K562 (cell line): Measurements from ENCODE around the gene IKZF3. TPM values are rescaled to one million over a fixed set of nuclear protein-coding genes. Genes with fewer than 3 reads are reported as not detected.

ENCODE experiments used
- CREB1 ChIP-seq, 2 experiments: sonication (generic) in 1 of 2; formaldehyde crosslinking in 1 of 2; IDR thresholded peaks; 2 replicates each; pipeline versions ENCODE4 v1.6.1 to v1.8.0; 2012 to 2022; ENCODE audit warnings: inconsistent platforms in 1 of 2, mild to moderate bottlenecking in 1 of 2, missing genetic modification reagents in 1 of 2, moderate library complexity in 1 of 2
- DACH1 ChIP-seq: fragments of 450-650 bp; IDR thresholded peaks from 2 replicates; pipeline ENCODE4 v1.6.1; 2018; ENCODE audit not compliant: partially characterized antibody
- ELF2 ChIP-seq: fragments of 250-450 bp; sonication (Bioruptor Pico); IDR thresholded peaks from 2 replicates; pipeline ENCODE4 v1.5.0; 2021; ENCODE audit warnings: mild to moderate bottlenecking
- FIP1L1 ChIP-seq: fragments of 200-400 bp; formaldehyde crosslinking; IDR thresholded peaks from 2 replicates; pipeline ENCODE4 v1.6.1; 2018; ENCODE audit warnings: mild to moderate bottlenecking, low read depth, low read length; ENCODE audit not compliant: poor library complexity, severe bottlenecking
- FOXK1 ChIP-seq: sonication (generic); formaldehyde crosslinking; IDR thresholded peaks from 2 replicates; pipeline ENCODE4 v1.8.0; 2022; ENCODE audit warnings: missing genetic modification reagents, mild to moderate bottlenecking, borderline replicate concordance
- HNRNPH1 ChIP-seq: fragments of 200-400 bp; formaldehyde crosslinking; optimal IDR thresholded peaks from 2 replicates; pipeline ENCODE3; 2017; ENCODE audit warnings: low read depth, mild to moderate bottlenecking, low read length, moderate library complexity
- KAT2B ChIP-seq: IDR thresholded peaks from one replicate; pipeline ENCODE4 v1.6.1; 2012; ENCODE audit warnings: low read depth, mild to moderate bottlenecking, control low read depth, inconsistent platforms, low read length, moderate library complexity
- KDM5B ChIP-seq: fragments of 200-600 bp; sonication (generic); IDR thresholded peaks from 2 replicates; pipeline ENCODE4 v1.6.1; 2012; ENCODE audit warnings: low read depth, mild to moderate bottlenecking, moderate library complexity, low read length, control low read depth, inconsistent platforms; ENCODE audit not compliant: insufficient replicate concordance
- NR1H2 ChIP-seq: sonication (generic); formaldehyde crosslinking; IDR thresholded peaks from 2 replicates; pipeline ENCODE4 v1.4.0; 2020; ENCODE audit warnings: mild to moderate bottlenecking, missing genetic modification reagents
- PPARD ChIP-seq: fragments of 250-450 bp; sonication (Bioruptor Pico); IDR thresholded peaks from 2 replicates; pipeline ENCODE4 v1.8.0; 2022; ENCODE audit warnings: inconsistent platforms, mild to moderate bottlenecking, moderate library complexity
- TCF7 ChIP-seq: sonication (generic); IDR thresholded peaks from 2 replicates; pipeline ENCODE4 v1.6.1; 2016; ENCODE audit warnings: antibody characterized with exemption, borderline replicate concordance
- ZBTB8A ChIP-seq: fragments of 450-650 bp; IDR thresholded peaks from 2 replicates; pipeline ENCODE4 v1.6.1; 2018; ENCODE audit warnings: mild to moderate bottlenecking, moderate library complexity; ENCODE audit not compliant: partially characterized antibody
- polyA plus RNA-seq, 8 experiments: library from polyadenylated mRNA; depleted of rRNA in 4 of 8; stranded (reverse) in 5 of 8; unstranded in 3 of 8; fragments of >200 nt; fragmentation: Nextera tagmentation in 2 of 8; fragmentation: Illumina TruSeq in 1 of 8; extraction: Ambion mirVana in 2 of 8; extraction: Trizol in 1 of 8; gene quantifications; 2 replicates each; pipeline versions ENCODE4 v1.2.1 to v1.2.3, GENCODE V29; 2011 to 2014; ENCODE audit warnings: inconsistent platforms in 1 of 8, missing spikeins in 1 of 8
- total RNA-seq, 7 experiments: library from RNA; depleted of rRNA in 6 of 7; stranded (reverse); fragments of >200 nt in 6 of 7; fragmentation: Illumina TruSeq in 2 of 7; extraction: Trizol in 2 of 7; gene quantifications; 2 replicates each; pipeline versions ENCODE4 v1.2.1 to v1.2.3, GENCODE V29; 2011 to 2021; ENCODE audit warnings: low replicate concordance in 1 of 7
- TF ChIP-seq, protein P1 (sequence below): sonication (generic); formaldehyde crosslinking; IDR thresholded peaks from 2 replicates; pipeline ENCODE4 v1.8.0; 2022; ENCODE audit warnings: mild to moderate bottlenecking, missing genetic modification reagents
- TF ChIP-seq, protein P2 (sequence below): fragments of 250-450 bp; sonication (Bioruptor Pico); IDR thresholded peaks from 2 replicates; pipeline ENCODE4 v1.9.0; 2021; ENCODE audit warnings: mild to moderate bottlenecking
- TF ChIP-seq, protein P3 (sequence below): fragments of 450-650 bp; IDR thresholded peaks from 2 replicates; pipeline ENCODE4 v1.7.0; 2016; ENCODE audit warnings: borderline replicate concordance
- TF ChIP-seq, protein P4 (sequence below): sonication (generic); formaldehyde crosslinking; IDR thresholded peaks from 2 replicates; pipeline ENCODE4 v1.8.0; 2023; ENCODE audit warnings: mild to moderate bottlenecking, missing genetic modification reagents
- TF ChIP-seq, protein P5 (sequence below): fragments of 450-650 bp; IDR thresholded peaks from 2 replicates; pipeline ENCODE4 v1.6.1; 2018; ENCODE audit warnings: mild to moderate bottlenecking, low read depth; ENCODE audit not compliant: partially characterized antibody

Gene IKZF3
- total and polyA plus RNA-seq, 9 of the 15 experiments (the other 6 are each of a cell fraction or from before 2014, with no cell fraction given) = 0.06 to 1.6 (median 0.62) TPM

DNA sequence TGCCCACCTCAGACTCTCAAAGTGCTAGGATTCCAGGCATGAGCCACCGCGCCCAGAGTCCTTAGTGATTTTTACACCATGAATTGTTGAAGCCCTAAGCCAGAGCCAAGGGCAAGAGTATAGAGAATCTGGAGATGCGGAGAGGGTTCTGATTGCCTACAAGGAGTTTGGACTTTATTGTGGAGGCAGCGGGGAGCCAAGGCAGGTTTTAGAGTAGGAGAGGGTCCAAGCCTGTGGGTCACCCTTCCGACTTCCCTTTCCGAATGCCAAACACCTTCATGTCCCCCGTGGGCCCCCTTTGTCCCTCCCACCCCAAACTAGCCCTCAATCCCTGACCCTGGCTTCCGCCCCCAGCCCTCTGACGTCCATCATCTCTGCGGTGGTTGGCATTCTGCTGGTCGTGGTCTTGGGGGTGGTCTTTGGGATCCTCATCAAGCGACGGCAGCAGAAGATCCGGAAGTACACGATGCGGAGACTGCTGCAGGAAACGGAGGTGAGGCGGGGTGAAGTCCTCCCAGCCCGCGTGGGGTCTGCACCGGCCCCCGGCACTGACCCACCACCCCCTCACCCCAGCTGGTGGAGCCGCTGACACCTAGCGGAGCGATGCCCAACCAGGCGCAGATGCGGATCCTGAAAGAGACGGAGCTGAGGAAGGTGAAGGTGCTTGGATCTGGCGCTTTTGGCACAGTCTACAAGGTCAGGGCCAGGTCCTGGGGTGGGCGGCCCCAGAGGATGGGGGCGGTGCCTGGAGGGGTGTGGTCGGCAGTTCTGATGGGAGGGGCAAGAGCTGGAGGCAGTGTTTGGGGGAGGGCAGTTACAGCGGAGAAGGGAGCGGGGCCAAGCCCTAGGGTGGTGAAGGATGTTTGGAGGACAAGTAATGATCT lies 140.9 kb downstream of the IKZF3 start (continued):
- TF ChIP-seq, protein P1, sequence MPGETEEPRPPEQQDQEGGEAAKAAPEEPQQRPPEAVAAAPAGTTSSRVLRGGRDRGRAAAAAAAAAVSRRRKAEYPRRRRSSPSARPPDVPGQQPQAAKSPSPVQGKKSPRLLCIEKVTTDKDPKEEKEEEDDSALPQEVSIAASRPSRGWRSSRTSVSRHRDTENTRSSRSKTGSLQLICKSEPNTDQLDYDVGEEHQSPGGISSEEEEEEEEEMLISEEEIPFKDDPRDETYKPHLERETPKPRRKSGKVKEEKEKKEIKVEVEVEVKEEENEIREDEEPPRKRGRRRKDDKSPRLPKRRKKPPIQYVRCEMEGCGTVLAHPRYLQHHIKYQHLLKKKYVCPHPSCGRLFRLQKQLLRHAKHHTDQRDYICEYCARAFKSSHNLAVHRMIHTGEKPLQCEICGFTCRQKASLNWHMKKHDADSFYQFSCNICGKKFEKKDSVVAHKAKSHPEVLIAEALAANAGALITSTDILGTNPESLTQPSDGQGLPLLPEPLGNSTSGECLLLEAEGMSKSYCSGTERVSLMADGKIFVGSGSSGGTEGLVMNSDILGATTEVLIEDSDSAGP = no peak
- TF ChIP-seq DACH1 (no peak), KDM5B (peak; percentile 3), FIP1L1 (no peak), CREB1 (IDR thresholded peaks at IDR 0.05) (no peak; the same call in 1 of the 2 replicates), CREB1 (CRISPR knock-in tag; IDR thresholded peaks at IDR 0.05) (no peak), NR1H2 (CRISPR knock-in tag) (no peak), HNRNPH1 (no peak), ZBTB8A (no peak), TCF7 (no peak), PPARD (no peak), ELF2 (CRISPR knock-in tag) (no peak), FOXK1 (no peak), KAT2B (no peak)
- TF ChIP-seq, protein P2, sequence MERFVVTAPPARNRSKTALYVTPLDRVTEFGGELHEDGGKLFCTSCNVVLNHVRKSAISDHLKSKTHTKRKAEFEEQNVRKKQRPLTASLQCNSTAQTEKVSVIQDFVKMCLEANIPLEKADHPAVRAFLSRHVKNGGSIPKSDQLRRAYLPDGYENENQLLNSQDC (CRISPR knock-in tag) = no peak
- TF ChIP-seq, protein P3, sequence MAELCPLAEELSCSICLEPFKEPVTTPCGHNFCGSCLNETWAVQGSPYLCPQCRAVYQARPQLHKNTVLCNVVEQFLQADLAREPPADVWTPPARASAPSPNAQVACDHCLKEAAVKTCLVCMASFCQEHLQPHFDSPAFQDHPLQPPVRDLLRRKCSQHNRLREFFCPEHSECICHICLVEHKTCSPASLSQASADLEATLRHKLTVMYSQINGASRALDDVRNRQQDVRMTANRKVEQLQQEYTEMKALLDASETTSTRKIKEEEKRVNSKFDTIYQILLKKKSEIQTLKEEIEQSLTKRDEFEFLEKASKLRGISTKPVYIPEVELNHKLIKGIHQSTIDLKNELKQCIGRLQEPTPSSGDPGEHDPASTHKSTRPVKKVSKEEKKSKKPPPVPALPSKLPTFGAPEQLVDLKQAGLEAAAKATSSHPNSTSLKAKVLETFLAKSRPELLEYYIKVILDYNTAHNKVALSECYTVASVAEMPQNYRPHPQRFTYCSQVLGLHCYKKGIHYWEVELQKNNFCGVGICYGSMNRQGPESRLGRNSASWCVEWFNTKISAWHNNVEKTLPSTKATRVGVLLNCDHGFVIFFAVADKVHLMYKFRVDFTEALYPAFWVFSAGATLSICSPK = no peak
- TF ChIP-seq, protein P4, sequence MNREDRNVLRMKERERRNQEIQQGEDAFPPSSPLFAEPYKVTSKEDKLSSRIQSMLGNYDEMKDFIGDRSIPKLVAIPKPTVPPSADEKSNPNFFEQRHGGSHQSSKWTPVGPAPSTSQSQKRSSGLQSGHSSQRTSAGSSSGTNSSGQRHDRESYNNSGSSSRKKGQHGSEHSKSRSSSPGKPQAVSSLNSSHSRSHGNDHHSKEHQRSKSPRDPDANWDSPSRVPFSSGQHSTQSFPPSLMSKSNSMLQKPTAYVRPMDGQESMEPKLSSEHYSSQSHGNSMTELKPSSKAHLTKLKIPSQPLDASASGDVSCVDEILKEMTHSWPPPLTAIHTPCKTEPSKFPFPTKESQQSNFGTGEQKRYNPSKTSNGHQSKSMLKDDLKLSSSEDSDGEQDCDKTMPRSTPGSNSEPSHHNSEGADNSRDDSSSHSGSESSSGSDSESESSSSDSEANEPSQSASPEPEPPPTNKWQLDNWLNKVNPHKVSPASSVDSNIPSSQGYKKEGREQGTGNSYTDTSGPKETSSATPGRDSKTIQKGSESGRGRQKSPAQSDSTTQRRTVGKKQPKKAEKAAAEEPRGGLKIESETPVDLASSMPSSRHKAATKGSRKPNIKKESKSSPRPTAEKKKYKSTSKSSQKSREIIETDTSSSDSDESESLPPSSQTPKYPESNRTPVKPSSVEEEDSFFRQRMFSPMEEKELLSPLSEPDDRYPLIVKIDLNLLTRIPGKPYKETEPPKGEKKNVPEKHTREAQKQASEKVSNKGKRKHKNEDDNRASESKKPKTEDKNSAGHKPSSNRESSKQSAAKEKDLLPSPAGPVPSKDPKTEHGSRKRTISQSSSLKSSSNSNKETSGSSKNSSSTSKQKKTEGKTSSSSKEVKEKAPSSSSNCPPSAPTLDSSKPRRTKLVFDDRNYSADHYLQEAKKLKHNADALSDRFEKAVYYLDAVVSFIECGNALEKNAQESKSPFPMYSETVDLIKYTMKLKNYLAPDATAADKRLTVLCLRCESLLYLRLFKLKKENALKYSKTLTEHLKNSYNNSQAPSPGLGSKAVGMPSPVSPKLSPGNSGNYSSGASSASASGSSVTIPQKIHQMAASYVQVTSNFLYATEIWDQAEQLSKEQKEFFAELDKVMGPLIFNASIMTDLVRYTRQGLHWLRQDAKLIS (CRISPR knock-in tag) = no peak
- TF ChIP-seq, protein P5, sequence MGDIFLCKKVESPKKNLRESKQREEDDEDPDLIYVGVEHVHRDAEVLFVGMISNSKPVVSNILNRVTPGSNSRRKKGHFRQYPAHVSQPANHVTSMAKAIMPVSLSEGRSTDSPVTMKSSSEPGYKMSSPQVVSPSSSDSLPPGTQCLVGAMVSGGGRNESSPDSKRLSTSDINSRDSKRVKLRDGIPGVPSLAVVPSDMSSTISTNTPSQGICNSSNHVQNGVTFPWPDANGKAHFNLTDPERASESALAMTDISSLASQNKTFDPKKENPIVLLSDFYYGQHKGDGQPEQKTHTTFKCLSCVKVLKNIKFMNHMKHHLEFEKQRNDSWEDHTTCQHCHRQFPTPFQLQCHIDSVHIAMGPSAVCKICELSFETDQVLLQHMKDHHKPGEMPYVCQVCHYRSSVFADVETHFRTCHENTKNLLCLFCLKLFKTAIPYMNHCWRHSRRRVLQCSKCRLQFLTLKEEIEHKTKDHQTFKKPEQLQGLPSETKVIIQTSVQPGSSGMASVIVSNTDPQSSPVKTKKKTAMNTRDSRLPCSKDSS = no peak
